ENCODE results near the gene ASF1B. TPM values are rescaled to one million over a fixed set of nuclear protein-coding genes. Genes with fewer than 3 reads are reported as not detected.
A peak's percentile ranks its signal among the peaks of the same experiment; 100 is the strongest.

ASF1B gene
- total RNA-seq, 3 donors from 2014 or later (not counting 1 experiment from before 2014, with no cell fraction given): 4.5 to 5.5 (median 4.8) TPM

DNA sequence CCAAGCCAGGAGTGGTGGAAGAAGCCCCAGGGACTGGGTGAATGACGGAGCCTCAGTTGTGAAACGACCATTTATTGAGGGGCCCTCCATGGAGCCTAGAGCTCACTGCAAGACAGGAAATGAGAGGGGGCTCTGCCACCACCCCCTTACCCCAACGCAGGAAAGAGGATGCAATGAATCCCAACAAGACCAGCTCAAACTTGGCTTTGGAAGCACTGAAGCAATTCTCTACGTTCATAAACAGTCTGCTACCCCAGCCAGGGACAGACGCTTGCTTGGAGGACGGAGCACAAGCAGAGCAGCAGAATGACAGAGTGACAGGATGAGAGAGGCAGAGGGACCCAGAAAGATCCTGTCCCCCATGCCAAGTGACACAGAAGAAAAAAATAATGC, 19.9 kb downstream of the ASF1B start:
- Mint-ChIP-seq H3K36me3 (no peaks in the 10 kb centered on the region), H3K9me3 (no peaks in the 10 kb centered on the region), H3K27ac (peak overlapping the region; percentile 45 to 94), H3K4me3 (peak overlapping the region; percentile 87), H3K27me3 (ENCODE audit: low read depth in 2 of 2) (no peaks in the 10 kb centered on the region), H3K4me1 (peaks cover 27 to 36% of the 10 kb centered on the region in 2 donors)
- Histone ChIP-seq H3K36me3 (ENCODE audit: control insufficient read depth, insufficient read depth, low read length) (no peaks in the 10 kb centered on the region), H3K27me3 (ENCODE audit: control insufficient read depth, insufficient read depth, low read length) (no peaks in the 10 kb centered on the region), H3K9me3 (ENCODE audit: control insufficient read depth, insufficient read depth, low read length) (no peaks in the 10 kb centered on the region), H3K4me1 (ENCODE audit: control insufficient read depth, insufficient read depth, low read length) (peaks cover 54% of the 10 kb centered on the region), H3K4me3 (ENCODE audit: low read length) (peak overlapping the region; percentile 65), H3K27ac (ENCODE audit: low read length) (no peak overlapping the region)
- 44% methylated on average over 6 of the region's 6 CpGs for WGBS (ENCODE audit: insufficient coverage)
- ATAC-seq (no peak), DNase-seq (peak in 1 of 2 donors; percentile 37)
- intact Hi-C loops (cut with micrococcal nuclease): loop anchor here (5.0 kb wide), 1 partner anchor 34 kb away; no protein-coding TSS in a partner anchor
- TF ChIP-seq, protein P1, sequence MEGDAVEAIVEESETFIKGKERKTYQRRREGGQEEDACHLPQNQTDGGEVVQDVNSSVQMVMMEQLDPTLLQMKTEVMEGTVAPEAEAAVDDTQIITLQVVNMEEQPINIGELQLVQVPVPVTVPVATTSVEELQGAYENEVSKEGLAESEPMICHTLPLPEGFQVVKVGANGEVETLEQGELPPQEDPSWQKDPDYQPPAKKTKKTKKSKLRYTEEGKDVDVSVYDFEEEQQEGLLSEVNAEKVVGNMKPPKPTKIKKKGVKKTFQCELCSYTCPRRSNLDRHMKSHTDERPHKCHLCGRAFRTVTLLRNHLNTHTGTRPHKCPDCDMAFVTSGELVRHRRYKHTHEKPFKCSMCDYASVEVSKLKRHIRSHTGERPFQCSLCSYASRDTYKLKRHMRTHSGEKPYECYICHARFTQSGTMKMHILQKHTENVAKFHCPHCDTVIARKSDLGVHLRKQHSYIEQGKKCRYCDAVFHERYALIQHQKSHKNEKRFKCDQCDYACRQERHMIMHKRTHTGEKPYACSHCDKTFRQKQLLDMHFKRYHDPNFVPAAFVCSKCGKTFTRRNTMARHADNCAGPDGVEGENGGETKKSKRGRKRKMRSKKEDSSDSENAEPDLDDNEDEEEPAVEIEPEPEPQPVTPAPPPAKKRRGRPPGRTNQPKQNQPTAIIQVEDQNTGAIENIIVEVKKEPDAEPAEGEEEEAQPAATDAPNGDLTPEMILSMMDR (IDR thresholded peaks at IDR 0.05): no peak

DNA sequence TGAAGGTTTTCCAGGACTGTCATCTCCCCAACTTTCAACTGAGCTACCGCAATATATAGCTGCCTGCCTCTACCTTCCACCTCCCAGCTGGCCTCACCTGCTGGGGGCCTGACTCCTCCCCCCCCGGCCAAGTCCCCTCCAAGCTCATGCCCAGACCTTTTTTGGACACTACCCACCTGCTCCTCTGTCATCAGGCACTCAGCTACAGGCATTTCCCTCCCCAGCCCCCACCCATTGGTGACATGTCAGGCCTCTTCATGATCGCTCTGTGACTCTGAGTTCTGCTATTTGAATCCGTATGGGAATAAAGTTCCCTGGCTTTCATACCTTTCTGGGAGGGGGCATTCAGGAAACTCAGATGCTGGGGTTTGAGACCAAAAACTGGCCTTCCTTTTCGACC, 20.6 kb downstream of the ASF1B start:
- no peaks in the 10 kb centered on the region for H3K27me3 Mint-ChIP-seq (ENCODE audit: low read depth in 2 of 2)
- Histone ChIP-seq H3K9me3 (ENCODE audit: control insufficient read depth, insufficient read depth, low read length) (no peaks in the 10 kb centered on the region), H3K4me1 (ENCODE audit: control insufficient read depth, insufficient read depth, low read length) (peaks cover 54% of the 10 kb centered on the region), H3K27ac (ENCODE audit: low read length) (no peak overlapping the region), H3K36me3 (ENCODE audit: control insufficient read depth, insufficient read depth, low read length) (no peaks in the 10 kb centered on the region), H3K4me3 (ENCODE audit: low read length) (no peak overlapping the region), H3K27me3 (ENCODE audit: control insufficient read depth, insufficient read depth, low read length) (no peaks in the 10 kb centered on the region)
- peaks cover 27 to 40% of the 10 kb centered on the region in 2 donors for H3K4me1 Mint-ChIP-seq
- peak overlapping the region; percentile 87 for H3K4me3 Mint-ChIP-seq
- ATAC-seq: no peak
- H3K36me3 Mint-ChIP-seq: no peaks in the 10 kb centered on the region
- intact Hi-C loops (cut with micrococcal nuclease): loop anchor here (1.0 to 5.0 kb wide), 2 partner anchors 33 to 235 kb away; no protein-coding TSS in a partner anchor
- no peak for DNase-seq
- WGBS (ENCODE audit: insufficient coverage): 96% methylated on average over 5 of the region's 5 CpGs
- H3K9me3 Mint-ChIP-seq: no peaks in the 10 kb centered on the region
- H3K27ac Mint-ChIP-seq: peak overlapping the region; percentile 45 to 94
- TF ChIP-seq, protein P1 (IDR thresholded peaks at IDR 0.05): no peak

DNA sequence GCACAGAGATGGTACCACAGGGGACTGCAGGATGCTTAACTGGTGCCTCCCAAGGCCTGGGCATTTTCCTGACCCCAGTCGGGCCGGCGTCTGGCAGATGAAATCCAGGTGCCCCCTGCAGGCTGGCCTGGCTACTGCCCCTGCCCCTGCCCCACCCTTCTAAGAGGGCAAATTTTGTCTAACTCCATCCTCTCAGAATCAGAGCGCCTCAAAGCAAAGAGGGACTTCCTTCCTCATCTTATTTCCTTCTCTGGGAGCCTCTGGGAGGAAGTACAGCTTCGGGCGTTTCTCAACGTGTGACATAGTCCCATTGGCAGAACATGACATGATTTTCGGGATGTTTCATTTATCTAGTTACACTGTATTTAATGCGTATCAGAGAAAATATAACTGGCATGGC, 21.5 kb downstream of the ASF1B start:
- H3K4me3 ChIP-seq (ENCODE audit: low read length): no peak overlapping the region
- no peaks in the 10 kb centered on the region for H3K9me3 ChIP-seq (ENCODE audit: control insufficient read depth, insufficient read depth, low read length)
- DNase-seq (peak; percentile 38 to 67), ATAC-seq (no peak)
- H3K4me1 ChIP-seq (ENCODE audit: control insufficient read depth, insufficient read depth, low read length): peaks cover 54% of the 10 kb centered on the region
- H3K27ac Mint-ChIP-seq: no peak overlapping the region
- H3K4me1 Mint-ChIP-seq: peaks cover 27 to 44% of the 10 kb centered on the region in 2 donors
- H3K27ac ChIP-seq (ENCODE audit: low read length): no peak overlapping the region
- intact Hi-C loops (cut with micrococcal nuclease): loop anchor here (1.0 to 5.0 kb wide), 2 partner anchors 33 to 235 kb away; no protein-coding TSS in a partner anchor
- H3K36me3 ChIP-seq (ENCODE audit: control insufficient read depth, insufficient read depth, low read length): no peaks in the 10 kb centered on the region
- no peaks in the 10 kb centered on the region for H3K27me3 Mint-ChIP-seq (ENCODE audit: low read depth in 2 of 2)
- no peaks in the 10 kb centered on the region for H3K27me3 ChIP-seq (ENCODE audit: control insufficient read depth, insufficient read depth, low read length)
- WGBS (ENCODE audit: insufficient coverage): 23% methylated on average over 9 of the region's 9 CpGs
- TF ChIP-seq, protein P1 (IDR thresholded peaks at IDR 0.05): peak; percentile 37
- no peaks in the 10 kb centered on the region for H3K36me3 Mint-ChIP-seq
- H3K9me3 Mint-ChIP-seq: no peaks in the 10 kb centered on the region
- peak overlapping the region; percentile 28 for H3K4me3 Mint-ChIP-seq

DNA sequence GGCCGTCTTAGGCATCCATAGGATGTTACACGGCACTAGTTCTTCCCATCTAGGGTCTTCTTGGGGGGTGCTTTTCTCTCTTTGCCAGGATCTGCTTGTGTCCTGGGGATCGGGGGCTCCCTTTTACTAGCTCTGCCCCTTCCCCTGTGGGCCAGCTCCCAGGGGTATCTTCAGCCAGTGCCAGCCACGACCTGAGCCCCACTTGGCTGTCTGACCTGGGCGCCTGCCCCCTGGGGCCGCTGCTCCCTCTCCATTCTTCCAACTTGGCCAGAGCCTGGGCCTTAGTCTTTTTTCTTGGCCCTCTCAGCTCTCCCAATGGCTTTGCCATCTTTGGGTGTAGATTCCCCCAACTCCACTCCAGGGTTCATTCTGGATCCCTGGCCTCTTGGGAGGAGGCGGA, 21.9 kb downstream of the ASF1B start:
- no peaks in the 10 kb centered on the region for H3K9me3 ChIP-seq (ENCODE audit: control insufficient read depth, insufficient read depth, low read length)
- H3K27me3 ChIP-seq (ENCODE audit: control insufficient read depth, insufficient read depth, low read length): no peaks in the 10 kb centered on the region
- Mint-ChIP-seq H3K36me3 (no peaks in the 10 kb centered on the region), H3K4me1 (peaks cover 27 to 44% of the 10 kb centered on the region in 2 donors), H3K27ac (no peak overlapping the region), H3K27me3 (ENCODE audit: low read depth in 2 of 2) (no peaks in the 10 kb centered on the region), H3K4me3 (no peak overlapping the region), H3K9me3 (no peaks in the 10 kb centered on the region)
- 98% methylated on average over 7 of the region's 7 CpGs for WGBS (ENCODE audit: insufficient coverage)
- intact Hi-C loops (cut with micrococcal nuclease): no loop called here
- H3K4me1 ChIP-seq (ENCODE audit: control insufficient read depth, insufficient read depth, low read length): peaks cover 54% of the 10 kb centered on the region
- no peaks in the 10 kb centered on the region for H3K36me3 ChIP-seq (ENCODE audit: control insufficient read depth, insufficient read depth, low read length)
- DNase-seq (no peak), ATAC-seq (no peak)
- TF ChIP-seq, protein P1 (IDR thresholded peaks at IDR 0.05): no peak
- H3K4me3 ChIP-seq (ENCODE audit: low read length): no peak overlapping the region
- no peak overlapping the region for H3K27ac ChIP-seq (ENCODE audit: low read length)

Data from natural killer cell (primary cell).